HepG2 (cell line): ENCODE results near the gene SMAD7. TPM values are rescaled to one million over a fixed set of nuclear protein-coding genes. Genes with fewer than 3 reads are reported as not detected.

Experiments
- FOXC1 ChIP-seq: sonication (generic); formaldehyde crosslinking; IDR thresholded peaks from 2 replicates; pipeline ENCODE4 v1.8.0; 2022; ENCODE audit warnings: mild to moderate bottlenecking, missing genetic modification reagents, borderline replicate concordance
- IRF2 ChIP-seq: IDR thresholded peaks from 2 replicates; pipeline ENCODE4 v1.6.1; 2018; ENCODE audit warnings: missing genetic modification reagents, missing compliant biosample characterization
- MATR3 ChIP-seq: sonication (generic); formaldehyde crosslinking; IDR thresholded peaks from 2 replicates; pipeline ENCODE4 v1.4.0; 2020; ENCODE audit warnings: missing genetic modification reagents
- MED13 ChIP-seq: sonication (generic); formaldehyde crosslinking; IDR thresholded peaks from 2 replicates; pipeline ENCODE4 v1.5.0; 2020; ENCODE audit warnings: missing genetic modification reagents
- NFAT5 ChIP-seq: sonication (generic); formaldehyde crosslinking; IDR thresholded peaks from 2 replicates; pipeline ENCODE4 v1.4.0; 2020; ENCODE audit warnings: missing genetic modification reagents
- PPARG ChIP-seq: conservative IDR thresholded peaks from 2 replicates; pipeline ENCODE4 v1.6.1; 2016; ENCODE audit warnings: missing biosample characterization, missing genetic modification reagents
- RCOR2 ChIP-seq: IDR thresholded peaks from 2 replicates; pipeline ENCODE4 v1.6.1; 2016; ENCODE audit warnings: missing biosample characterization, missing genetic modification reagents
- SP2 ChIP-seq: sonication (generic); formaldehyde crosslinking; IDR thresholded peaks from 2 replicates; pipeline ENCODE4 v1.5.1; 2020; ENCODE audit warnings: mild to moderate bottlenecking, missing genetic modification reagents
- TARDBP ChIP-seq: sonication (generic); formaldehyde crosslinking; IDR thresholded peaks from 2 replicates; pipeline ENCODE4 v1.8.0; 2022; ENCODE audit warnings: mild to moderate bottlenecking, missing genetic modification reagents
- ZBTB7B ChIP-seq: sonication (generic); formaldehyde crosslinking; IDR thresholded peaks from 2 replicates; pipeline ENCODE4 v1.4.0; 2020; ENCODE audit warnings: missing genetic modification reagents
- ZNF230 ChIP-seq: sonication (generic); formaldehyde crosslinking; IDR thresholded peaks from 2 replicates; pipeline ENCODE4 v1.4.0; 2020; ENCODE audit warnings: mild to moderate bottlenecking, missing genetic modification reagents
- ZNF232 ChIP-seq: sonication (generic); formaldehyde crosslinking; IDR thresholded peaks from 2 replicates; pipeline ENCODE4 v1.4.0; 2020; ENCODE audit warnings: missing genetic modification reagents, borderline replicate concordance
- ZNF451 ChIP-seq: sonication (generic); formaldehyde crosslinking; IDR thresholded peaks from 2 replicates; pipeline ENCODE4 v1.5.0; 2020; ENCODE audit warnings: mild to moderate bottlenecking, missing genetic modification reagents
- polyA plus RNA-seq, 8 experiments: library from polyadenylated mRNA; depleted of rRNA in 3 of 8; stranded (reverse) in 7 of 8; unstranded in 1 of 8; fragments of >200 nt; fragmentation: Illumina TruSeq in 4 of 8; extraction: Trizol in 4 of 8; gene quantifications; 2 replicates each; pipeline versions ENCODE4 v1.2.1 to v1.2.3, GENCODE V29; 2011 to 2016; ENCODE audit warnings: low read depth in 4 of 8, missing spikeins in 1 of 8, mixed read lengths in 1 of 8; ENCODE audit not compliant: insufficient read depth in 1 of 8
- total RNA-seq, 5 experiments: library from RNA; depleted of rRNA; stranded (reverse); fragments of >200 nt; fragmentation: Illumina TruSeq; extraction: Trizol; gene quantifications; 2 replicates each; pipeline ENCODE4 v1.2.3, GENCODE V29; 2016; ENCODE audit warnings: low read depth in 1 of 5
- TF ChIP-seq, protein P1 (sequence below): sonication (generic); formaldehyde crosslinking; IDR thresholded peaks from 2 replicates; pipeline ENCODE4 v1.4.0; 2020; ENCODE audit warnings: mild to moderate bottlenecking, missing genetic modification reagents
- TF ChIP-seq, protein P2 (sequence below): sonication (generic); formaldehyde crosslinking; IDR thresholded peaks from 2 replicates; pipeline ENCODE4 v1.8.0; 2022; ENCODE audit warnings: mild to moderate bottlenecking, missing genetic modification reagents, borderline replicate concordance
- TF ChIP-seq, protein P3 (sequence below): sonication (generic); formaldehyde crosslinking; IDR thresholded peaks from 2 replicates; pipeline ENCODE4 v1.9.0; 2021; ENCODE audit warnings: missing genetic modification reagents, borderline replicate concordance

The SMAD7 gene
- total and polyA plus RNA-seq, 2 of the 13 experiments (the other 11 are each of a cell fraction or from before 2014, with no cell fraction given): 17.4 to 24.7 TPM

DNA sequence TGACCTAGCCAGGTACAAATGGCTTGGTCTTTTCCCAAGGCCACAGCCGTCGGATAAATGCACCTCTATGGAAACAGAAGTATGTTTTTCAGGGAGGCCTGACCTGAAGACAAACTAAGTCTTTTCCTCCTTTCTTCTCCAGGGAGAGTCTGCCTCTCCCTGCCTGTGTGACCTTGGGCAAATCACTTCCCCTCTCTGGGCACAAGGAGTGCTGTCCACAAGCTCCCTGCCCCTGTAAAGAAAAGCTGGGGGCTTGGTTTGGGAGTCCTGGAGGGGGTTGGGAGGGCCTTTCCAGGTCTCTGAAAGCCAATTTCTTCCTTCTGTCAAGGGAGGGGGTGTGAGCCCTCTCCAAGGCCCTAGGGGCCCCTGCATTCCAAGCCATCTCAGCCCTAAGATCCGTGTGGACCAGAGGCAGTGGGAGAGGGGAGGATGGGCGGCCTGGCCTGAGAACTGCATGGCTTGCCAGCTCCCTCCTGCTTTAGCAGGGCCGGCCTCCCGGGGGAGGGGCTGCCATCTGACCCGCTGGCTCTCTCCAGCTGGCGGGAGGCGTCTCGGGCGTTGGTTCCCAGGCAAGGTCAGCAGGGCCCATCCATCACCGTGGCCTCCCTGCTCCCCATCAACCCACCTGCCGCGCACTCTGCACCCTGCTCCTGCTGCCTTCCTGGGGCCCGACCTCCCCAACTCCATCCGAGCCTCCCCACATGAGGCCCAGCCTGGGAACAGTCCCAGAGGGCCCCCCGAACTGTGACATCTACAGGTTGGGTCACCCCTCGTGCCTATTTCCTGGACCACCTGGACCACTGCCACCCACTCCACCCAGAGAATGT is 61.4 kb downstream of the SMAD7 start (continued):
- TF ChIP-seq ZBTB7B (CRISPR knock-in tag) (no peak), ZNF451 (CRISPR knock-in tag) (no peak; the same call in 1 of the 2 replicates), RCOR2 (no peak), MATR3 (CRISPR knock-in tag) (no peak), MED13 (CRISPR knock-in tag) (no peak), SP2 (no peak), FOXC1 (no peak), ZNF232 (CRISPR knock-in tag) (no peak), TARDBP (CRISPR knock-in tag) (no peak), IRF2 (peak; percentile 19; the same call in 1 of the 2 replicates), NFAT5 (CRISPR knock-in tag) (no peak), PPARG (no peak), ZNF230 (no peak)
- TF ChIP-seq, protein P1, sequence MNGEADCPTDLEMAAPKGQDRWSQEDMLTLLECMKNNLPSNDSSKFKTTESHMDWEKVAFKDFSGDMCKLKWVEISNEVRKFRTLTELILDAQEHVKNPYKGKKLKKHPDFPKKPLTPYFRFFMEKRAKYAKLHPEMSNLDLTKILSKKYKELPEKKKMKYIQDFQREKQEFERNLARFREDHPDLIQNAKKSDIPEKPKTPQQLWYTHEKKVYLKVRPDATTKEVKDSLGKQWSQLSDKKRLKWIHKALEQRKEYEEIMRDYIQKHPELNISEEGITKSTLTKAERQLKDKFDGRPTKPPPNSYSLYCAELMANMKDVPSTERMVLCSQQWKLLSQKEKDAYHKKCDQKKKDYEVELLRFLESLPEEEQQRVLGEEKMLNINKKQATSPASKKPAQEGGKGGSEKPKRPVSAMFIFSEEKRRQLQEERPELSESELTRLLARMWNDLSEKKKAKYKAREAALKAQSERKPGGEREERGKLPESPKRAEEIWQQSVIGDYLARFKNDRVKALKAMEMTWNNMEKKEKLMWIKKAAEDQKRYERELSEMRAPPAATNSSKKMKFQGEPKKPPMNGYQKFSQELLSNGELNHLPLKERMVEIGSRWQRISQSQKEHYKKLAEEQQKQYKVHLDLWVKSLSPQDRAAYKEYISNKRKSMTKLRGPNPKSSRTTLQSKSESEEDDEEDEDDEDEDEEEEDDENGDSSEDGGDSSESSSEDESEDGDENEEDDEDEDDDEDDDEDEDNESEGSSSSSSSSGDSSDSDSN (CRISPR knock-in tag): 0 out of 2 replicates have a peak, but pooled peaks have one; percentile 53
- TF ChIP-seq, protein P2, sequence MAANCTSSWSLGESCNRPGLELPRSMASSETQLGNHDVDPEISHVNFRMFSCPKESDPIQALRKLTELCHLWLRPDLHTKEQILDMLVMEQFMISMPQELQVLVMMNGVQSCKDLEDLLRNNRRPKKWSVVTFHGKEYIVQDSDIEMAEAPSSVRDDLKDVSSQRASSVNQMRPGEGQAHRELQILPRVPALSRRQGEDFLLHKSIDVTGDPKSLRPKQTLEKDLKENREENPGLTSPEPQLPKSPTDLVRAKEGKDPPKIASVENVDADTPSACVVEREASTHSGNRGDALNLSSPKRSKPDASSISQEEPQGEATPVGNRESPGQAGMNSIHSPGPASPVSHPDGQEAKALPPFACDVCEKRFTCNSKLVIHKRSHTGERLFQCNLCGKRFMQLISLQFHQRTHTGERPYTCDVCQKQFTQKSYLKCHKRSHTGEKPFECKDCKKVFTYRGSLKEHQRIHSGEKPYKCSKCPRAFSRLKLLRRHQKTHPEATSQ (CRISPR knock-in tag): no peak
- TF ChIP-seq, protein P3, sequence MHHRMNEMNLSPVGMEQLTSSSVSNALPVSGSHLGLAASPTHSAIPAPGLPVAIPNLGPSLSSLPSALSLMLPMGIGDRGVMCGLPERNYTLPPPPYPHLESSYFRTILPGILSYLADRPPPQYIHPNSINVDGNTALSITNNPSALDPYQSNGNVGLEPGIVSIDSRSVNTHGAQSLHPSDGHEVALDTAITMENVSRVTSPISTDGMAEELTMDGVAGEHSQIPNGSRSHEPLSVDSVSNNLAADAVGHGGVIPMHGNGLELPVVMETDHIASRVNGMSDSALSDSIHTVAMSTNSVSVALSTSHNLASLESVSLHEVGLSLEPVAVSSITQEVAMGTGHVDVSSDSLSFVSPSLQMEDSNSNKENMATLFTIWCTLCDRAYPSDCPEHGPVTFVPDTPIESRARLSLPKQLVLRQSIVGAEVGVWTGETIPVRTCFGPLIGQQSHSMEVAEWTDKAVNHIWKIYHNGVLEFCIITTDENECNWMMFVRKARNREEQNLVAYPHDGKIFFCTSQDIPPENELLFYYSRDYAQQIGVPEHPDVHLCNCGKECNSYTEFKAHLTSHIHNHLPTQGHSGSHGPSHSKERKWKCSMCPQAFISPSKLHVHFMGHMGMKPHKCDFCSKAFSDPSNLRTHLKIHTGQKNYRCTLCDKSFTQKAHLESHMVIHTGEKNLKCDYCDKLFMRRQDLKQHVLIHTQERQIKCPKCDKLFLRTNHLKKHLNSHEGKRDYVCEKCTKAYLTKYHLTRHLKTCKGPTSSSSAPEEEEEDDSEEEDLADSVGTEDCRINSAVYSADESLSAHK (CRISPR knock-in tag): no peak
